GOT3 (cell line): ENCODE data around the gene CIPC.

Experiments used
- DNase-seq: peaks from one replicate; lab custom pipeline; 2025; ENCODE audit warnings: mixed read lengths; lab: John Stamatoyannopoulos, UW

The CIPC gene

DNA sequence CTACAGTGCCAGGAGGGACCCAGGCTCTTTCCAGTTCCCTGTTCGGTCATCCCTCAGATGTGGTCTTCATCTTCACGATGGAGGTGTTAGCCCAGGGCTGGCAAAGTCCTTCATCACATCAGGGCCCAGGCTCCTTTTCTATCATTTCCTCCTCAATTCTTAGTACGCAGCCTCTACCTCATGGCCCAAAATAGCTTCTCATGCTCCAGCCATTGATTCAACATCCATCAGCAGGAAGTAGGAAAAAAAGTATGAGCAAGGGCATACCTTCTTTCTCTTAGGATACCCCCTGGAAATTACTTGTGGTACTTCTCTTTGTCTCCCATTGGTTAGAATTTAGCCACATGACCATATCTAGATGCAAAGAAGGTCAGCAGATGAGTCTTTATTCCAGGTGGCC lies 55.7 kb downstream of the CIPC start:
- DNase-seq, result no peak

DNA sequence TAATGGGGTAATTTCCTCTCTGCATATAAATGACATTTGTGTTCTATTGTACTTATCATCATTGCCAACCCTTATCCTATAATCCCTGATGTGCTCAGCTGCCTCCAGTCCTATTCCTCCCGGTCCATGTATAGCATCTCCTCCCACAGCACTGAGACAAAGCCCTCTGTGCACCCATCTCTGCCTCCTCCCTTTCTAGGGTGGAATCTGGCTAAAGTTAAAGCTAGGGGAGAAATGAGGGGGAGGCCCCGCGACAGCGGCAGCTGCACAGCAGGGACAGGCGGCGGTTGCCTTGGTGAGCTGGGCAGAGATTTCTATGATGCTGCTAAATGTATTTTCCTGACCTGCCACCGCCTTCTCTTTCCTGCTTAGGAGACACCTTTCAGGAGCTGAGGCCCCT lies 56.4 kb downstream of the CIPC start:
- DNase-seq, result no peak

DNA sequence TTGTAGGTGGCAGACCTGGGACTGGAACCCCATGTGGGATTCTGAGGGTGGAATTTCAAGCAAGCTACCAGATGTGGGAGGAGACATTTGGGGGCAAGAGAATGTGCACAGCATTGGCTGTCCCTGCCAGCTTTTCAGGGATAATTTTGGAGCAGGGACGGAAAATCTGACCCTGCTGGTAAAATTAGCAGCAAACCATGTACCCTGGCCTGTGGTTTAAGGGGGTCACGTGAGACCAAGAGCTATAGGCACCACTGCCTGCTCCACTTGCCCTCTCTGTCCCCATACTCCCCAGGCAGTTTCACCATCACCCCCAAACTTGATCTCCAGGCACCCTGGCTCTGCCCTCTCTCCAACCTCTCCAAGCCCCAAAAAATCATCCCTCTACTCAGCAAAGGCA lies 57.0 kb downstream of the CIPC start:
- DNase-seq, result no peak

DNA sequence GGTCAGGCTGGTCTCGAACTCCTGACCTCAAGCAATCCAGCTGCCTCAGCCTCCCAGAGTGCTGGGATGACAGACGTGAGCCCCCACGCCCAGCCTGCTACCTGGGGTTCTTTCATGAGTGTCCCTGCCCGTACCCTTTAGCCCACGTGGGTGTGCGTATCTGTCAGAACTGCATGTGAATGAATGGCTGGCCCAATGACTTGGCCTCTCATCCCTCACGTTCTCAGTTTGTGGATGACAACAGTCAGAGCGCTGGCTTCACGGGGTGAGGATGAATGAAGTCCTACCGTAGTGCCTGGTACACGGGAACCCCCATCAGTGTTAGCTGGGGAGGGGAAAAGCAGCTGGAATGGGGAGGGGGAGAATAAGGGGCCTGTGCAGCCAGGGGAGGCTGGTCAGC lies 59.7 kb downstream of the CIPC start:
- no peak for DNase-seq

DNA sequence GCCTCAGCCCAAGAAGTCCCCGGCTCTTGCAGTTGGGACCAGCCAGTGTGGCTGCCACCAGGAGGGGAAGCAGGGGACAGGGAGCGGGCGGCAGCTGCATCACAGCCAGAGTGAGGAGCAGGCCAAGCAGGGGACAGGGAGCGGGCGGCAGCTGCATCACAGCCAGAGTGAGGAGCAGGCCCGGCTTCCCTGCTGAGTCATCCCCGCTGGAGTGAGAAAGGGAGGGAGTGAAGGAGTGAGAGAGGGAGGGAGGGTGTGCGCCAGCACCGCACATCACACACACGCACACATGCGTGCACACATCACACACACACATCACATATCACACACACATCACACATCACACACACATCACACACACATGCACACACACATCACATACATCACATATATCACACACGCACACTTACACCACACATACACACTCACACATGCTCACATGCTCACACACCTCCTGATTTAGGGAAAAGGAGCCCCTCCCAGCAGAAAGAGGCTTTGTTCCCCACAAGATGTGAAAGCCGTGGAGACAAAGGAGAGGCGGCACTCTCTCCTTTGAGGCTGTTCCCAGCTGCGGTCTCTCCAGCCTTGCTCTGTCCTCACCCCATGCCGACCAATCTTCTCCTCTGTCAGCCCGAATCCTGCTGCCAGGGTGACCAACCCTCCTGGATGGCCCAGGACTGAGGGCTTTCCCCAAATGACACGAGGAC lies 60.3 kb downstream of the CIPC start:
- DNase-seq, result no peak

DNA sequence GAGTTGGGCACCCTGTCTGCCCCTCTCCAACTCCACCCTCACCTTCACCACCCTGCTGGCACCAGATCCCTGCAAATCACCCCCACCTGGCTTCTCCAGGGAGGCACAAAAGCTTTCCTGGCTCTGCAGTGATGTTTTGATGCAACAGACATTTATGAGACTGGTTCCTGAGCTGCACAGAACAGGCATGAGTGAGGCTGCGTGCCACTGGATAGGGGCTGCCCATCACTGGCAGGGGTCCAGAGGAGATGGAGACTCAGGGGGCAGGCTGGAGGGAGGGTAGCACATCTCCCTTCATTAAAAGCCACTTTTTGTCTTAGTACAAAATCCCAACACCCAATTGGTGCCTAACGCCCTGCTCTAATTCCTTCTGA lies 60.8 kb downstream of the CIPC start:
- DNase-seq, result no peak

DNA sequence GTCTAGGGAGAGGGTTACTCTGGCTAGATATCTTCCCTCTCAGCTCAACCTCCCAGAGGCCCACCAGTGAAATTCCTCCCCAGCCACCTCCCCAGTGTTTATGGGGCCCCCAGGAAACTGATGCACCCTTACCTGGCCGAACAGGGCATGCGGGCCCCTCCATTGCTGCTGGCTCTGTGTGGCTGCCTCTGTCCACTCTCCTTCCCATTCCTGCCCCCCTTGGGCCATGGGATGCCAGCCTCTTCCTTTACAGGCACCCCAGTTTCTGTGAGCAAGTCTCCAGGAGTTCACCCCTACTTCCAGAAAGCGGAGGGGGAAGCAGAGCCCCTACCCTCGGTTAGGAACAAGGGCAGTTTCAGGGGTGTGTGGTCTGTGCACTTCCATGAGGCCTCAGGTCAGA lies 63.0 kb downstream of the CIPC start:
- DNase-seq, result no peak
